SK-N-SH (cell line): ENCODE results near the gene MCM10.

Experiments
- CTCF ChIP-seq: fragments of 200-600 bp; sonication (generic); IDR thresholded peaks from 2 replicates; pipeline ENCODE4 v1.6.1; 2017; ENCODE audit warnings: antibody characterized with exemption, mild to moderate bottlenecking, moderate library complexity
- EP300 ChIP-seq, 2 experiments: IDR thresholded peaks; 2 replicates each; pipeline versions ENCODE4 v1.4.0 to v1.6.1; 2012; ENCODE audit warnings: borderline replicate concordance in 1 of 2, low read depth in 1 of 2, low read length in 1 of 2
- EZH2phosphoT487 ChIP-seq: fragments of 200-600 bp; sonication (generic); IDR thresholded peaks from 2 replicates; pipeline ENCODE4 v1.6.1; 2017; ENCODE audit warnings: low read depth, mixed run types, mild to moderate bottlenecking, antibody characterized with exemption, moderate library complexity, borderline replicate concordance
- RAD21 ChIP-seq: IDR thresholded peaks from 2 replicates; pipeline ENCODE4 v1.6.1; 2012; ENCODE audit warnings: mild to moderate bottlenecking, low read length
- TAF1 ChIP-seq: IDR thresholded peaks from 2 replicates; pipeline ENCODE4 v1.6.1; 2012; ENCODE audit warnings: low read depth, mild to moderate bottlenecking, low read length, moderate library complexity, borderline replicate concordance
- ZBTB33 ChIP-seq: IDR thresholded peaks from 2 replicates; pipeline ENCODE4 v1.4.0; 2012; ENCODE audit warnings: low read depth, borderline replicate concordance

- TF ChIP-seq RAD21 (no peak), CTCF (no peak), EP300 (IDR thresholded peaks at IDR 0.05; ENCODE audit: borderline replicate concordance in 1 of 2, low read depth in 1 of 2, low read length in 1 of 2) (no peak), EZH2phosphoT487 (no peak), ZBTB33 (no peak), TAF1 (no peak)
These were observed 16.5 kb upstream of the MCM10 start for GRCh38 chr10:13144814-13145213.
